Jurkat, Clone E6-1 (cell line): Measurements from ENCODE around the gene ZNF25.
"Not testable (repeated sequence)": the region's sequence is repeated elsewhere in the genome, so short reads cannot be mapped to it uniquely, and the experiment has no call there.

Experiments used
- DNase-seq: peaks from one replicate; pipeline ENCODE4 v3.0.0-alpha.2; 2011; ENCODE audit warnings: low read depth, low spot score
- H3K4me3 ChIP-seq: 2 replicates; pipeline ENCODE4 v1.5.1; 2011; ENCODE audit warnings: mild to moderate bottlenecking, low read length, control low read depth, moderate library complexity

ZNF25 gene

DNA sequence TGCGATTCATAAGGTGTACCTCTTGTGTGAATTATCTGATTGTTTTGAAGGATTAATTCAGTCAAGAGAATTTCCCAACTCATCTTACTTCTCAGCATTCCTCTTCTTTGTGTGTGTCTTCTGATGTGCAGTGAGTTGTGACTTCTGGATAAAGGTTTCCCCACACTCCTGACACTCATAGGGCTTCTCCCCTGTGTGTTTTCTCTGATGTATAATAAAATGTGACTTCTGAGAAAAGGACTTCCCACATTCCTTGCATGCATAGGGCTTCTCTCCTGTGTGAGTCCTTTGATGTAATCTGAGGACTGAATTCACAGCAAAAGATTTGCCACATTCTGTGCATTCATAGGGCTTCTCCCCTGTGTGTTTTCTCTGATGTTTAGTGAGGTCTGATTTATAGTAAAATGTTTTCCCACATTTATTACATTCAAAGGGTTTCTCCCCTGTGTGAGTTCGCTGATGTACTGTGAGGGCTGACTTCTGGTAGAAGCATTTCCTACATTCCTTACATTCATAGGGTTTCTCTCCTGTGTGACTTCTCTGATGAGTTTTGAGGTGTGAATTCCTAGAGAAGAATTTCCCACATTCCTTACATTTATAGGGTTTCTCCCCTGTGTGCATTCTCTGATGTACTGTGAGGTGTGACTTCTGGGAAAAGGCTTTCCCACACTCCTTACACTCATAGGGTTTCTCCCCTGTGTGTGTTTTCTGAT is 24.2 kb downstream of the ZNF25 start:
- H3K4me3 ChIP-seq, result no peak overlapping the region
- no peak for DNase-seq

DNA sequence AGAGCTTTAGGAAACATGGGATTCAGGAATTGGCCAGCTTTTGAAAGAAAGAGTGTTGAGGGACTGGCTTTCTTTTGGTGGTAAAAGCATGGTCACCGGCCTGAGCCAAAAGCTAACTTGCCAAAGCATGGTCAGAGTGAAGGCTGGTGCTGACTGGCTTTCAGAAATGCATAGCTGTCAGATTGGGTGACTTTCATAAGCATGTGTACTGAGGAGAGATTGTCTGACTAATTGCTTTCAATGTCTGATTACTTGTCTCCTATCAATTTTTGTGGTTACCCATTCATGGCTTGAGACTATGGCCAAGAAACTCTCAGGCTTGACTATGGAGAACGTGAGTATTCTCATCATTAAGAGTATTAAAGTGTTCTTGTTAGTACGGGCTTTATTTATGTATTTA is 28.2 kb downstream of the ZNF25 start:
- no peak for DNase-seq
- no peak overlapping the region for H3K4me3 ChIP-seq

- no peak overlapping the region for H3K4me3 ChIP-seq
- no peak for DNase-seq
Observed at GRCh38 chr10:37947526-37947925, 28.9 kb downstream of the ZNF25 start.

DNA sequence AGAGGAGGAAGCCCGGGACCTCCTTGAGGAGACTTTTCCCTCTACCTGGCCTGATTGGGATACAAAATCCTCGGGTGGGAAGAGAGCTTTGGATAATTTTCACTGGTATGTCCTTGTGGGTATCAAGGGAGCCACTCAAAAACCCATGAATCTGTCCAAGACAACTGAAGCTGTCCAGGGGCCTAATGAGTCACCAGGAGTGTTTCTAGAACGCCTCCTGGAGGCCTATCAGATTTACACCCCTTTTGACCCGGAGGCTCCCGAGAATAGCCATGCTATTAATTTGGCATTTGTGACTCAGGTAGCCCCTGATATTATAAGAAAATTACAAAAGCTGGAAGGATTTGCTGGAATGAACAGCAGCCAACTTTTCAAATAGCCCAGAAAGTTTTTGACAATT is 38.6 kb downstream of the ZNF25 start:
- H3K4me3 ChIP-seq, result no peak overlapping the region
- no peak for DNase-seq

GRCh38 chr10:37934791-37935190 is 41.7 kb downstream of the ZNF25 start:
- no peak for DNase-seq
- H3K4me3 ChIP-seq, result no peak overlapping the region

DNA sequence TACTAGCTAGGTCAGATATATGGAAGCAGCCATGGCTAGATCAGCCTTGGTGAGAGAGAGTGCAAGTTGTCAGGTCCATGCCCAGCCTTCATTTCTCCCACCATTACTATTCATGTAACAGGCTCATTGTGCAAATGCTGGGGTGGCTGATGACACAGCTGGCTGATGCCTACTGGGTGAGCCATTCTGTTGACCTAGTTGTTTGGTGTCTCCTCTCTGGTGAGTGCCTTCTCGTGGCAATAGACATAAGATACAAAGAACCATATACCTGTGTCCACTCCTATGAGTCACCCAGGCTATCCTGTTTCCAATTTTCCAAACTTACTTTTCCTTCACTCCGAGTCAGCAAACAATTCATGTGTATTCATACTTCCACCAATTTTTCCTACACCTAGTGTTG is 46.0 kb downstream of the ZNF25 start:
- DNase-seq, result no peak
- no peak overlapping the region for H3K4me3 ChIP-seq

- not testable (repeated sequence) for H3K4me3 ChIP-seq, DNase-seq
Observed at GRCh38 chr10:37908165-37908564, 68.3 kb downstream of the ZNF25 start.

DNA sequence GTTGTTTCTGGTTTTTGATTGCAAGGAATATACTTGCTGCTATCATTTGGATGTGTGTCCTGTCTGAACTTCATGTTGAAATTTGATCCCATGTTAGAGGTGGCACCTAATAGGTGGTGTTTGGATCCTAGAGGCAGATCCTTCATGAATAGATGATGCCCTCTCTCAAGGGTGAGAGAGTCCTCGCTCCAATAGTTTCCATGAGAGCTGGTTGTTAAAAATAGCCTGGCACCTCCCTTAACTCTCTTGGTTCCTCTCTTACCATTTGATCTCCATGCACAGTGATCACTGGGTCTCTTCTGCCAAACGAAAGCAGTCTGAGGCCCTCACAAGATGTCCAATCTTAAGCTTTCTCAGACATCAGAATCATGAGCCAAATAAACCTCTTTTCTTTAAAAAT is 70.1 kb downstream of the ZNF25 start:
- DNase-seq, result no peak
- no peak overlapping the region for H3K4me3 ChIP-seq
